Measurements from ENCODE around the gene HMGCL. TPM values are rescaled to one million over a fixed set of nuclear protein-coding genes. Genes with fewer than 3 reads are reported as not detected.

Gene HMGCL
- total and polyA plus RNA-seq, 2 donors from 2014 or later: 51.5 to 205 TPM

DNA sequence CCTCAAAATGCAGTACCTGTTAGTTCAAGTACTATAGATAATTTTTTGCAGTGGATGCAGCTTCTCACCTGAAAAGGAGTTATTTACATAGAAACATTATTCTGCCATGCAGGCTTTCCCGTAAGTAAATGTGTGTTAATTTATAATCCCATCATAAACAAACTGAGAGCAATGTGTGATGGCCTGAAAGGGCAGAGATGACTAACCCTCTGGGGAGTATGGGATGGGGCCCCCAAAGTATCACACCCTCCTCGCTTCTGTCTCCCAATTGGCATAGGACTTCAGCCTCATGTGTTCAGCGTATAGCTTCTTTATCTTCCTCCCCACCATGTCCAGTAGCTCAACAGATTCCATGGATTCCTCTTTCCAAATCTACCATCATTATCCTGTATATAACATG lies 7.6 kb downstream of the HMGCL start:
- Histone ChIP-seq H3K36me3 (ENCODE audit: control insufficient read depth in 2 of 3, insufficient read depth in 3 of 3, low read length in 3 of 3) (peaks cover 2 to 28% (median 22%) of the 10 kb centered on the region in 3 donors), H3K27ac (ENCODE audit: low read depth in 2 of 2, low read length in 2 of 2) (no peak overlapping the region), H3K9ac (ENCODE audit: low read length in 3 of 3) (no peak overlapping the region), H3K9me3 (ENCODE audit: control insufficient read depth in 2 of 3, insufficient read depth in 1 of 3, low read length in 3 of 3) (no peaks in the 10 kb centered on the region), H3K4me3 (ENCODE audit: low read length in 3 of 3) (no peak overlapping the region), H3K27me3 (ENCODE audit: control insufficient read depth, insufficient read depth, low read length) (no peaks in the 10 kb centered on the region), H3K4me1 (ENCODE audit: control insufficient read depth in 2 of 3, insufficient read depth in 2 of 3, low read depth in 1 of 3, low read length in 3 of 3) (no peaks in the 10 kb centered on the region)
- intact Hi-C loops (cut with DNase I): no loop called here
- FAIRE-seq (no peak), DNase-seq (no peak)
- TF ChIP-seq, protein P1, sequence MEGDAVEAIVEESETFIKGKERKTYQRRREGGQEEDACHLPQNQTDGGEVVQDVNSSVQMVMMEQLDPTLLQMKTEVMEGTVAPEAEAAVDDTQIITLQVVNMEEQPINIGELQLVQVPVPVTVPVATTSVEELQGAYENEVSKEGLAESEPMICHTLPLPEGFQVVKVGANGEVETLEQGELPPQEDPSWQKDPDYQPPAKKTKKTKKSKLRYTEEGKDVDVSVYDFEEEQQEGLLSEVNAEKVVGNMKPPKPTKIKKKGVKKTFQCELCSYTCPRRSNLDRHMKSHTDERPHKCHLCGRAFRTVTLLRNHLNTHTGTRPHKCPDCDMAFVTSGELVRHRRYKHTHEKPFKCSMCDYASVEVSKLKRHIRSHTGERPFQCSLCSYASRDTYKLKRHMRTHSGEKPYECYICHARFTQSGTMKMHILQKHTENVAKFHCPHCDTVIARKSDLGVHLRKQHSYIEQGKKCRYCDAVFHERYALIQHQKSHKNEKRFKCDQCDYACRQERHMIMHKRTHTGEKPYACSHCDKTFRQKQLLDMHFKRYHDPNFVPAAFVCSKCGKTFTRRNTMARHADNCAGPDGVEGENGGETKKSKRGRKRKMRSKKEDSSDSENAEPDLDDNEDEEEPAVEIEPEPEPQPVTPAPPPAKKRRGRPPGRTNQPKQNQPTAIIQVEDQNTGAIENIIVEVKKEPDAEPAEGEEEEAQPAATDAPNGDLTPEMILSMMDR (IDR thresholded peaks at IDR 0.05; ENCODE audit: borderline replicate concordance, extremely low read depth, insufficient read depth): no peak

DNA sequence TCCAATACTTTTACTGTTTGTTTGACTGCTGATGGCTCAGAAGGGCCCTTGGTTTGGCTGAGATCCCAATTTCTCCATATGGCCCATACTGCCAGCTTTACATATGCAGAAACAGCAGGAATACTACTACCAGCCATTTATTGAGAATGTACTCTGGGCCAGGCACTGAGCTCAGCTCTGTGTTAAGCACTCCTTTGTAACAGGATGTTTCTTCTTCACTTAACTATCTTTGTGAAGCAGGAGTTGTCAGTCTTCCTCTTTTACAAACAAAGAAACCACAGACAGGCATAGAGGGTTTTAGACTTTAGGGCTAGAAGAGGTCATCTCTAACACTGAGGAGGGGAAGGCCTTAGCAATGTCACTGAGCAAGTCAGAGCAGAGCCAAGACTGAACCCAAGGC lies 8.3 kb downstream of the HMGCL start:
- H3K36me3 ChIP-seq (ENCODE audit: control insufficient read depth in 2 of 3, insufficient read depth in 3 of 3, low read length in 3 of 3): peaks cover 2 to 31% (median 27%) of the 10 kb centered on the region in 3 donors

DNA sequence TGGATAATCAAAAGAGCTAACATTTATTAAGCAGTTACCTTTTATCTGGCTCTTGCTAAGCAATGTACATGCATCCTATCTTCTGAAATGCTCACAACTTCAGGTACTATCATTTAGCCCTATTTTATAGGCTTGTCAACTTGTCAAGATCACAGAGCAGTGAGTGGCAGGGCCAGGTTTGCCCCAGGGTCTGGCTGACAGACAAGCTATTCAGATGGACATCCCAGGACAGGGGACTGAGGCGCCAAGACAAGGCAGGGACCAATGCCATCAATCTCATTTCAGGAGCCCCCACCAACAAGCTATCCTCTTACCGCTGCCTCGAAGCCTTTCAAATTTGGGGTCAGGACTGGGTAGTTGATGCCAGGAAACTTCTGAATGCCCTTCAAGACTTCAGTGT lies 8.9 kb downstream of the HMGCL start:
- Histone ChIP-seq H3K27me3 (ENCODE audit: control insufficient read depth, insufficient read depth, low read length) (no peaks in the 10 kb centered on the region), H3K4me3 (ENCODE audit: low read length in 3 of 3) (no peak overlapping the region), H3K9ac (ENCODE audit: low read length in 3 of 3) (no peak overlapping the region), H3K36me3 (ENCODE audit: control insufficient read depth in 2 of 3, insufficient read depth in 3 of 3, low read length in 3 of 3) (peaks cover 2 to 31% (median 27%) of the 10 kb centered on the region in 3 donors), H3K4me1 (ENCODE audit: control insufficient read depth in 2 of 3, insufficient read depth in 2 of 3, low read depth in 1 of 3, low read length in 3 of 3) (no peaks in the 10 kb centered on the region), H3K27ac (ENCODE audit: low read depth in 2 of 2, low read length in 2 of 2) (no peak overlapping the region), H3K9me3 (ENCODE audit: control insufficient read depth in 2 of 3, insufficient read depth in 1 of 3, low read length in 3 of 3) (no peaks in the 10 kb centered on the region)
- TF ChIP-seq, protein P1 (IDR thresholded peaks at IDR 0.05; ENCODE audit: borderline replicate concordance, extremely low read depth, insufficient read depth): no peak
- DNase-seq: no peak
- intact Hi-C loops (cut with DNase I): no loop called here
- no peak for FAIRE-seq

More for the DNA sequence above, 8.3 kb downstream of the HMGCL start:
- Histone ChIP-seq H3K27ac (ENCODE audit: low read depth in 2 of 2, low read length in 2 of 2) (no peak overlapping the region), H3K9ac (ENCODE audit: low read length in 3 of 3) (no peak overlapping the region), H3K4me3 (ENCODE audit: low read length in 3 of 3) (no peak overlapping the region), H3K27me3 (ENCODE audit: control insufficient read depth, insufficient read depth, low read length) (no peaks in the 10 kb centered on the region), H3K4me1 (ENCODE audit: control insufficient read depth in 2 of 3, insufficient read depth in 2 of 3, low read depth in 1 of 3, low read length in 3 of 3) (no peaks in the 10 kb centered on the region), H3K9me3 (ENCODE audit: control insufficient read depth in 2 of 3, insufficient read depth in 1 of 3, low read length in 3 of 3) (no peaks in the 10 kb centered on the region)
- intact Hi-C loops (cut with DNase I): no loop called here
- DNase-seq (no peak), FAIRE-seq (no peak)
- TF ChIP-seq, protein P1 (IDR thresholded peaks at IDR 0.05; ENCODE audit: borderline replicate concordance, extremely low read depth, insufficient read depth): no peak

DNA sequence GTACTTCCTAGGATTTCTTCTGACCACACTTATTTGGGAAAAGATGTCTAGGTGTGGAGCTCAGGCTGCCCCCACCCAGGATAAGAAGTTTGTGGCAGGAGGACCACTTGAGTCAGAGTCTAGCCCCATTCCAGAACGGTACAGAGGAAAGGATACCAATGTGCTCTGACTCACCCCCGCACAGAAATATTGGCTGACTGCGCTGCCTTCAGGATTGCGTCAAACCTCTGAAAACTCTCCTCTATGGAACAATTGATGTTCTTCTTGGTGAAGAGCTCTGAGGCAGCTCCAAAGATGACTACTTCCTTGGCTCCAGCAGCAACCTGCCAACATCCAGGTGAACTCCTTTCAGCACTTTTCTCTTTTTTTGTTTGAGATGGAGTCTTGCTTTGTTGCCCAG lies 11.2 kb downstream of the HMGCL start:
- DNase-seq: no peak
- Histone ChIP-seq H3K4me3 (ENCODE audit: low read length in 3 of 3) (no peak overlapping the region), H3K9ac (ENCODE audit: low read length in 3 of 3) (no peak overlapping the region), H3K36me3 (ENCODE audit: control insufficient read depth in 2 of 3, insufficient read depth in 3 of 3, low read length in 3 of 3) (peaks cover 2 to 31% (median 23%) of the 10 kb centered on the region in 3 donors), H3K4me1 (ENCODE audit: control insufficient read depth in 2 of 3, insufficient read depth in 2 of 3, low read depth in 1 of 3, low read length in 3 of 3) (peaks cover 0 to 9% (median 6%) of the 10 kb centered on the region in 3 donors), H3K27ac (ENCODE audit: low read depth in 2 of 2, low read length in 2 of 2) (no peak overlapping the region), H3K9me3 (ENCODE audit: control insufficient read depth in 2 of 3, insufficient read depth in 1 of 3, low read length in 3 of 3) (no peaks in the 10 kb centered on the region), H3K27me3 (ENCODE audit: control insufficient read depth, insufficient read depth, low read length) (no peaks in the 10 kb centered on the region)
- TF ChIP-seq, protein P1 (IDR thresholded peaks at IDR 0.05; ENCODE audit: borderline replicate concordance, extremely low read depth, insufficient read depth): no peak
- intact Hi-C loops (cut with DNase I): no loop called here
- FAIRE-seq: no peak
